ENCODE measurements around the gene LMAN2L. TPM values are rescaled to one million over a fixed set of nuclear protein-coding genes. Genes with fewer than 3 reads are reported as not detected.

Gene LMAN2L
- total RNA-seq, 3 donors from 2014 or later = 21.9 to 39.8 (median 24.3) TPM

- intact Hi-C loops (cut with DNase I; ENCODE audit: low total_unique reads) = no loop called here
- H3K4me1 ChIP-seq = peaks cover 4 to 16% of the 10 kb centered on the region in 2 donors
- no peaks in the 10 kb centered on the region for H3K27me3 ChIP-seq
Measured at GRCh38 chr2:96737251-96737650, 2.6 kb downstream of the LMAN2L start.

DNA sequence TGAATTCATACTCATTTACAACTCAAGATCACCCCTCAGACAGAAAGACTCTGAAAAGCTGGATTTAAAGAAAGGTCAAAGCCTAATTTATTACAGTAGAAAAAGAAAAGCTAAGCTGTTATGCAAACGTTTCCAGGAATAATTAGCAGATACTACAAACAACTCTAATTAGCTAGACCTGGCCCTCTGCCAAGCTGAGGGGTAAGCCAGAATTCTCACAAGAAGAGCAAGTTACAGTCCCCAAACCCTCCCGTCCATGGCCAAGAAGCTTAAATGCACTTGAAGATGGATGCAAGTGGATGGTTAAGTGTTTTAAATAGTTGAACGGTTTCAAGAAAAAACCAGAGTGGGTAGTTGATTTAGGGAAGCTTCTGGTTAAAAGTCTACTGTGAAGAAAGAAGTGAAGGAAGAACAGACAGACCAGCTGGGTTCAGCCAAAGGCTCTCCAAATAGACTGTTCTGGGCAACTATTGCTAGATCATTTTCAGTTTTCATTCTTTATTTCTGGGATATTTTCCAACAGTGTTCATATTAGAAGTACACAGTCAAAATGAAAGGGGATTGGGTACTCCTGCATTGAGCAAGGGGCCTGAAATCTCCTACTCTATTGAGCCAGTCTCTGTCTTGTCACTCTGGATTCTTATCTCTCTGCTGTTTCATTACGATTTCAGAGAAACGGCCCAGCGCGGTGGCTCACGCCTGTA lies 4.8 kb downstream of the LMAN2L start:
- intact Hi-C loops (cut with DNase I; ENCODE audit: low total_unique reads) = no loop called here
- no peak for DNase-seq (ENCODE audit: low spot score in 2 of 2)

More at GRCh38 chr2:96737251-96737650, 2.6 kb downstream of the LMAN2L start:
- DNase-seq (ENCODE audit: low spot score in 2 of 2) = no peak
- H3K27ac ChIP-seq = no peak overlapping the region
- no peaks in the 10 kb centered on the region for H3K9me3 ChIP-seq
- no peak overlapping the region for H3K4me3 ChIP-seq
- H3K36me3 ChIP-seq = no peaks in the 10 kb centered on the region
- TF ChIP-seq POLR2A (IDR thresholded peaks at IDR 0.05) = no peak
- TF ChIP-seq, protein P1, sequence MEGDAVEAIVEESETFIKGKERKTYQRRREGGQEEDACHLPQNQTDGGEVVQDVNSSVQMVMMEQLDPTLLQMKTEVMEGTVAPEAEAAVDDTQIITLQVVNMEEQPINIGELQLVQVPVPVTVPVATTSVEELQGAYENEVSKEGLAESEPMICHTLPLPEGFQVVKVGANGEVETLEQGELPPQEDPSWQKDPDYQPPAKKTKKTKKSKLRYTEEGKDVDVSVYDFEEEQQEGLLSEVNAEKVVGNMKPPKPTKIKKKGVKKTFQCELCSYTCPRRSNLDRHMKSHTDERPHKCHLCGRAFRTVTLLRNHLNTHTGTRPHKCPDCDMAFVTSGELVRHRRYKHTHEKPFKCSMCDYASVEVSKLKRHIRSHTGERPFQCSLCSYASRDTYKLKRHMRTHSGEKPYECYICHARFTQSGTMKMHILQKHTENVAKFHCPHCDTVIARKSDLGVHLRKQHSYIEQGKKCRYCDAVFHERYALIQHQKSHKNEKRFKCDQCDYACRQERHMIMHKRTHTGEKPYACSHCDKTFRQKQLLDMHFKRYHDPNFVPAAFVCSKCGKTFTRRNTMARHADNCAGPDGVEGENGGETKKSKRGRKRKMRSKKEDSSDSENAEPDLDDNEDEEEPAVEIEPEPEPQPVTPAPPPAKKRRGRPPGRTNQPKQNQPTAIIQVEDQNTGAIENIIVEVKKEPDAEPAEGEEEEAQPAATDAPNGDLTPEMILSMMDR (IDR thresholded peaks at IDR 0.05) = no peak
- no peak for TF ChIP-seq POLR2AphosphoS5 (IDR thresholded peaks at IDR 0.05)

GRCh38 chr2:96733931-96734330 lies 5.9 kb downstream of the LMAN2L start:
- DNase-seq (ENCODE audit: low spot score in 2 of 2) = no peak
- H3K9me3 ChIP-seq = no peaks in the 10 kb centered on the region

More for the DNA sequence above, 4.8 kb downstream of the LMAN2L start:
- Histone ChIP-seq H3K36me3 (no peaks in the 10 kb centered on the region), H3K4me3 (no peak overlapping the region), H3K9me3 (no peaks in the 10 kb centered on the region), H3K27me3 (no peaks in the 10 kb centered on the region), H3K27ac (peak overlapping the region in 1 of 2 donors; percentile 48), H3K4me1 (peaks cover 4 to 16% of the 10 kb centered on the region in 2 donors)
- no peak for TF ChIP-seq POLR2AphosphoS5 (IDR thresholded peaks at IDR 0.05)
- TF ChIP-seq, protein P1 (IDR thresholded peaks at IDR 0.05) = no peak
- TF ChIP-seq POLR2A (IDR thresholded peaks at IDR 0.05) = no peak

GRCh38 chr2:96730212-96730611 lies 9.7 kb downstream of the LMAN2L start:
- intact Hi-C loops (cut with DNase I; ENCODE audit: low total_unique reads) = no loop called here
- H3K4me3 ChIP-seq = no peak overlapping the region
- no peaks in the 10 kb centered on the region for H3K9me3 ChIP-seq
- H3K27ac ChIP-seq = peak overlapping the region in 1 of 2 donors; percentile 4
- H3K36me3 ChIP-seq = no peaks in the 10 kb centered on the region
- DNase-seq (ENCODE audit: low spot score in 2 of 2) = no peak
- TF ChIP-seq POLR2A (IDR thresholded peaks at IDR 0.05) (no peak), POLR2AphosphoS5 (IDR thresholded peaks at IDR 0.05) (no peak)
- TF ChIP-seq, protein P1 (IDR thresholded peaks at IDR 0.05) = no peak
- peaks cover 0 to 4% of the 10 kb centered on the region in 2 donors for H3K4me1 ChIP-seq
- no peaks in the 10 kb centered on the region for H3K27me3 ChIP-seq

More at GRCh38 chr2:96733931-96734330, 5.9 kb downstream of the LMAN2L start:
- no peak for TF ChIP-seq POLR2A (IDR thresholded peaks at IDR 0.05)
- TF ChIP-seq, protein P1 (IDR thresholded peaks at IDR 0.05) = no peak
- TF ChIP-seq POLR2AphosphoS5 (IDR thresholded peaks at IDR 0.05) = no peak
- no peaks in the 10 kb centered on the region for H3K27me3 ChIP-seq
- no peak overlapping the region for H3K27ac ChIP-seq
- H3K4me3 ChIP-seq = no peak overlapping the region
- intact Hi-C loops (cut with DNase I; ENCODE audit: low total_unique reads) = no loop called here
- H3K4me1 ChIP-seq = peaks cover 4 to 16% of the 10 kb centered on the region in 2 donors
- H3K36me3 ChIP-seq = no peaks in the 10 kb centered on the region

DNA sequence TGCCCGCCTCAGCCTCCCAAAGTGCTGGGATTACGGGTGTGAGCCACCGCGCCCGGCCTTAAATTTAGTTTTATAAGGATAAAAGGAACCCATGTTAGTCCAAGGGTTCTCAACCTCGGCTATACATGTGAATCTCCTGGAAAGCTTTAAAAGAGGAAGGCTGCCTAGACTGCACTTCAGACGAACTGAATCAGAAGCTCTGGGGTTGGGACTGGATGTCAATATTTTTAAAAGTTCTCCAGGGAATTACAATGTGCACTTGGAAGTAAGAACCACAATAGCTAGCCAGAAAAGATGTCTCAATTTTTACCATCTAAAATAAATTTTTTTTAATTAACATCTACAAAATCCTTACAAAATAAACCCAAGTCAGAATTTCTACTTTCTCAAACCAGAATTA lies 10.1 kb downstream of the LMAN2L start:
- no peaks in the 10 kb centered on the region for H3K9me3 ChIP-seq
- peaks cover 0 to under 1% of the 10 kb centered on the region in 2 donors for H3K4me1 ChIP-seq
- H3K36me3 ChIP-seq = no peaks in the 10 kb centered on the region
- no peak overlapping the region for H3K4me3 ChIP-seq
- DNase-seq (ENCODE audit: low spot score in 2 of 2) = no peak
- no peak for TF ChIP-seq POLR2AphosphoS5 (IDR thresholded peaks at IDR 0.05)
- TF ChIP-seq, protein P1 (IDR thresholded peaks at IDR 0.05) = no peak
- intact Hi-C loops (cut with DNase I; ENCODE audit: low total_unique reads) = no loop called here
- H3K27ac ChIP-seq = no peak overlapping the region
- H3K27me3 ChIP-seq = no peaks in the 10 kb centered on the region
